ENCODE results near the gene BRD4.

The BRD4 gene

GRCh38 chr19:15268192-15268927 lies 64.0 kb downstream of the BRD4 start:
- no peak for DNase-seq (ENCODE audit: low read depth in 1 of 2, low spot score in 1 of 2)

GRCh38 chr19:15266683-15267082 lies 65.7 kb downstream of the BRD4 start:
- no peak for DNase-seq (ENCODE audit: low read depth in 1 of 2, low spot score in 1 of 2)

GRCh38 chr19:15265850-15266248 lies 66.5 kb downstream of the BRD4 start:
- no peak for DNase-seq (ENCODE audit: low read depth in 1 of 2, low spot score in 1 of 2)

GRCh38 chr19:15265214-15265849 lies 67.0 kb downstream of the BRD4 start:
- no peak for DNase-seq (ENCODE audit: low read depth in 1 of 2, low spot score in 1 of 2)

- no peak for DNase-seq (ENCODE audit: low read depth in 1 of 2, low spot score in 1 of 2)
Observed at GRCh38 chr19:15264933-15265206, 67.5 kb downstream of the BRD4 start.

GRCh38 chr19:15264061-15264932 lies 68.0 kb downstream of the BRD4 start:
- DNase-seq (ENCODE audit: low read depth in 1 of 2, low spot score in 1 of 2) = peak; percentile 48 to 56

GRCh38 chr19:15263361-15263985 lies 68.9 kb downstream of the BRD4 start:
- DNase-seq (ENCODE audit: low read depth in 1 of 2, low spot score in 1 of 2) = no peak

GRCh38 chr19:15262011-15262410 lies 70.3 kb downstream of the BRD4 start:
- DNase-seq (ENCODE audit: low read depth in 1 of 2, low spot score in 1 of 2) = no peak

- DNase-seq (ENCODE audit: low read depth in 1 of 2, low spot score in 1 of 2) = no peak
Observed at GRCh38 chr19:15260939-15261338, 71.4 kb downstream of the BRD4 start.

- no peak for DNase-seq (ENCODE audit: low read depth in 1 of 2, low spot score in 1 of 2)
Observed at GRCh38 chr19:15259907-15260306, 72.4 kb downstream of the BRD4 start.

GRCh38 chr19:15257782-15258181 lies 74.6 kb downstream of the BRD4 start:
- DNase-seq (ENCODE audit: low read depth in 1 of 2, low spot score in 1 of 2) = no peak

- DNase-seq (ENCODE audit: low read depth in 1 of 2, low spot score in 1 of 2) = no peak
Observed at GRCh38 chr19:15256708-15257331, 75.5 kb downstream of the BRD4 start.

- no peak for DNase-seq (ENCODE audit: low read depth in 1 of 2, low spot score in 1 of 2)
Observed at GRCh38 chr19:15255359-15255990, 76.9 kb downstream of the BRD4 start.

- no peak for DNase-seq (ENCODE audit: low read depth in 1 of 2, low spot score in 1 of 2)
Observed at GRCh38 chr19:15254547-15254946, 77.8 kb downstream of the BRD4 start.

GRCh38 chr19:15253513-15253912 lies 78.8 kb downstream of the BRD4 start:
- DNase-seq (ENCODE audit: low read depth in 1 of 2, low spot score in 1 of 2) = no peak

- no peak for DNase-seq (ENCODE audit: low read depth in 1 of 2, low spot score in 1 of 2)
Observed at GRCh38 chr19:15253061-15253460, 79.3 kb downstream of the BRD4 start.

GRCh38 chr19:15252398-15253018 lies 79.8 kb downstream of the BRD4 start:
- DNase-seq (ENCODE audit: low read depth in 1 of 2, low spot score in 1 of 2) = no peak

GRCh38 chr19:15251749-15252397 lies 80.5 kb downstream of the BRD4 start:
- DNase-seq (ENCODE audit: low read depth in 1 of 2, low spot score in 1 of 2) = no peak

- DNase-seq (ENCODE audit: low read depth in 1 of 2, low spot score in 1 of 2) = no peak
Observed at GRCh38 chr19:15251010-15251748, 81.2 kb downstream of the BRD4 start.
